IMR-90 (cell line): ENCODE results near the gene PERM1. TPM values are rescaled to one million over a fixed set of nuclear protein-coding genes. Genes with fewer than 3 reads are reported as not detected.

ENCODE experiments used
- ATAC-seq: fragments of 200-7000 bp; cut with Tn5 transposase; 2 replicates; pipeline ENCODE4 v1.9.1; 2020; ENCODE audit warnings: low read depth, mild to moderate bottlenecking, moderate library complexity
- BruUV-seq: library from RNA; stranded (reverse); fragments of 400-500 nt; replicated peaks from 2 replicates; lab custom pipeline; 2021; lab: Mats Ljungman, UMichigan
- CTCF ChIA-PET: fragments of 300-600 bp; formaldehyde crosslinking; extraction: SDS; loops from one replicate; lab custom pipeline; 2021; ENCODE audit warnings: antibody characterized with exemption; lab: Yijun Ruan, JAX
- POLR2A ChIA-PET: fragments of 300-600 bp; sonication (Branson Sonifier 250); formaldehyde crosslinking; loops from one replicate; lab custom pipeline; 2022; ENCODE audit warnings: antibody characterized with exemption; ENCODE audit not compliant: unreplicated experiment; lab: Charles Lee
- DNase-seq: peaks from one replicate; pipeline ENCODE4 v3.0.0; 2013
- H2AFZ ChIP-seq: replicated peaks from 2 replicates; pipeline ENCODE3; 2013; ENCODE audit warnings: low read length, mild to moderate bottlenecking; ENCODE audit not compliant: poor library complexity
- H2AK5ac ChIP-seq: 2 replicates; pipeline ENCODE4 v1.6.1; 2013; ENCODE audit warnings: low read depth, low read length, inconsistent platforms
- H2AK9ac ChIP-seq: replicated peaks from 2 replicates; pipeline ENCODE3; 2013; ENCODE audit warnings: mild to moderate bottlenecking, low read depth, low read length, moderate library complexity; ENCODE audit not compliant: poor library complexity
- H2BK120ac ChIP-seq: 2 replicates; pipeline ENCODE4 v1.6.1; 2013; ENCODE audit warnings: low read depth, low read length, inconsistent platforms
- H2BK15ac ChIP-seq: 3 replicates; pipeline ENCODE4 v1.6.1; 2013; ENCODE audit warnings: low read depth, low read length, inconsistent platforms
- H2BK20ac ChIP-seq: 2 replicates; pipeline ENCODE4 v1.6.1; 2013; ENCODE audit warnings: low read depth, mild to moderate bottlenecking, inconsistent platforms, low read length, moderate library complexity
- H2BK5ac ChIP-seq: 2 replicates; pipeline ENCODE4 v1.6.1; 2013; ENCODE audit warnings: mild to moderate bottlenecking, low read depth, low read length, inconsistent platforms; ENCODE audit not compliant: poor library complexity, severe bottlenecking
- H3K14ac ChIP-seq: replicated peaks from 2 replicates; pipeline ENCODE4 v1.6.1; 2013; ENCODE audit warnings: low read depth, low read length, inconsistent platforms
- H3K18ac ChIP-seq: 2 replicates; pipeline ENCODE4 v1.6.1; 2013; ENCODE audit warnings: low read depth, low read length, control low read depth
- H3K23ac ChIP-seq: 2 replicates; pipeline ENCODE4 v1.6.1; 2013; ENCODE audit warnings: low read depth, low read length, inconsistent platforms
- H3K27ac ChIP-seq: 2 replicates; pipeline ENCODE4 v1.5.1; 2013; ENCODE audit warnings: mild to moderate bottlenecking, control low read depth, low read length; ENCODE audit not compliant: insufficient read depth
- H3K27me3 ChIP-seq: 2 replicates; pipeline ENCODE4 v1.6.1; 2013; ENCODE audit warnings: low read length; ENCODE audit not compliant: control insufficient read depth, insufficient read depth
- H3K36me3 ChIP-seq: 2 replicates; pipeline ENCODE4 v1.6.1; 2013; ENCODE audit warnings: low read length, mixed read lengths; ENCODE audit not compliant: control insufficient read depth, insufficient read depth
- H3K4ac ChIP-seq: 2 replicates; pipeline ENCODE4 v1.6.1; 2013; ENCODE audit warnings: low read depth, low read length, inconsistent platforms
- H3K4me1 ChIP-seq: 2 replicates; pipeline ENCODE4 v1.6.1; 2013; ENCODE audit warnings: low read length, mixed read lengths; ENCODE audit not compliant: control insufficient read depth, insufficient read depth
- H3K4me2 ChIP-seq: 2 replicates; pipeline ENCODE4 v1.6.1; 2013; ENCODE audit warnings: low read depth, mild to moderate bottlenecking, control low read depth, low read length, moderate library complexity
- H3K4me3 ChIP-seq: 2 replicates; pipeline ENCODE4 v1.5.1; 2013; ENCODE audit warnings: low read depth, mild to moderate bottlenecking, control low read depth, low read length, moderate library complexity; ENCODE audit not compliant: insufficient read depth
- H3K56ac ChIP-seq: 2 replicates; pipeline ENCODE4 v1.6.1; 2013; ENCODE audit warnings: low read length, inconsistent platforms; ENCODE audit not compliant: insufficient read depth; ENCODE audit errors: extremely low read depth
- H3K79me1 ChIP-seq, 2 experiments: 2 replicates each; pipeline ENCODE4 v1.6.1; 2013; ENCODE audit warnings: low read length in 2 of 2, inconsistent platforms in 1 of 2, low read depth in 1 of 2
- H3K9ac ChIP-seq: 2 replicates; pipeline ENCODE4 v1.6.1; 2013; ENCODE audit warnings: low read depth, low read length, control low read depth
- H3K9me1 ChIP-seq: 2 replicates; pipeline ENCODE4 v1.6.1; 2013; ENCODE audit warnings: low read length, inconsistent platforms; ENCODE audit not compliant: insufficient read depth
- H3K9me3 ChIP-seq: 2 replicates; pipeline ENCODE4 v1.6.1; 2013; ENCODE audit warnings: low read length; ENCODE audit not compliant: control insufficient read depth, insufficient read depth
- H4K20me1 ChIP-seq: 2 replicates; pipeline ENCODE4 v1.6.1; 2013; ENCODE audit warnings: low read length, inconsistent platforms; ENCODE audit not compliant: insufficient read depth
- H4K5ac ChIP-seq: 2 replicates; pipeline ENCODE4 v1.6.1; 2013; ENCODE audit warnings: mild to moderate bottlenecking, low read depth, low read length, control low read depth
- H4K8ac ChIP-seq, 2 experiments: 2 replicates each; pipeline ENCODE4 v1.6.1; 2013; ENCODE audit warnings: low read depth in 2 of 2, low read length in 2 of 2, control low read depth in 1 of 2, inconsistent platforms in 1 of 2
- H4K91ac ChIP-seq: 2 replicates; pipeline ENCODE4 v1.6.1; 2013; ENCODE audit warnings: low read depth, low read length, inconsistent platforms; ENCODE audit not compliant: insufficient read depth
- BHLHE40 ChIP-seq: fragments of 150-350 bp; IDR thresholded peaks from 2 replicates; pipeline ENCODE4 v1.6.1; 2016; ENCODE audit warnings: mild to moderate bottlenecking, low read depth, low read length
- CEBPB ChIP-seq: IDR thresholded peaks from 2 replicates; pipeline ENCODE4 v1.6.1; 2012; ENCODE audit warnings: low read depth, low read length, improper control_type of control experiment
- CTCF ChIP-seq: conservative IDR thresholded peaks from 2 replicates; pipeline ENCODE4 v1.5.1; 2012; ENCODE audit warnings: mild to moderate bottlenecking, low read depth, low read length, improper control_type of control experiment
- MAFK ChIP-seq: IDR thresholded peaks from 2 replicates; pipeline ENCODE4 v1.6.1; 2012; ENCODE audit warnings: low read depth, low read length, improper control_type of control experiment
- RAD21 ChIP-seq: IDR thresholded peaks from 2 replicates; pipeline ENCODE4 v1.6.1; 2012; ENCODE audit warnings: low read length, improper control_type of control experiment
- RCOR1 ChIP-seq: IDR thresholded peaks from 2 replicates; pipeline ENCODE4 v1.6.1; 2012; ENCODE audit warnings: mild to moderate bottlenecking, low read length, improper control_type of control experiment; ENCODE audit not compliant: insufficient replicate concordance
- RFX5 ChIP-seq: IDR thresholded peaks from 2 replicates; pipeline ENCODE4 v1.8.0; 2012; ENCODE audit warnings: low read depth, mild to moderate bottlenecking, low read length, moderate library complexity
- USF2 ChIP-seq: fragments of 150-350 bp; IDR thresholded peaks from 2 replicates; pipeline ENCODE4 v1.6.1; 2017; ENCODE audit warnings: mild to moderate bottlenecking, antibody characterized with exemption, low read length, low read depth
- WGBS, 2 experiments: methylation state at CpG; one replicate each; pipeline versions ENCODE4 v1.1.5 to v1.1.7; 2013; ENCODE audit warnings: missing lambda C conversion rate in 2 of 2; ENCODE audit not compliant: insufficient read length in 1 of 2; ENCODE audit errors: extremely low coverage in 2 of 2; 5-methylcytosine and 5-hydroxymethylcytosine counted together
- dilution Hi-C: fragments of 300-500 bp; cut with HindIII; formaldehyde crosslinking; loops from one replicate; pipeline ENCODE4 v1.14.3; 2018; ENCODE audit warnings: low sequenced_read_pairs; ENCODE audit not compliant: unreplicated experiment
- in situ Hi-C: fragments of 300-500 bp; cut with MboI; formaldehyde crosslinking; loops from 3 replicates; pipeline ENCODE4 v1.14.3; 2019; ENCODE audit warnings: low sequenced_read_pairs, inconsistent platforms, mixed read lengths
- intact Hi-C: fragments of 100-400 bp; cut with micrococcal nuclease; formaldehyde crosslinking; loops from 2 replicates; pipeline ENCODE4 v1.10.0; 2022
- polyA plus RNA-seq, 3 experiments: library from polyadenylated mRNA; depleted of rRNA; stranded (reverse); fragments of >200 nt; gene quantifications; 2 replicates each; pipeline ENCODE4 v1.2.3, GENCODE V29; 2012; ENCODE audit warnings: low replicate concordance in 1 of 3
- total RNA-seq: library from RNA; depleted of rRNA; stranded (reverse); fragments of >200 nt; gene quantifications from 2 replicates; pipeline ENCODE4 v1.2.3, GENCODE V29; 2012

PERM1 gene
- total and polyA plus RNA-seq, 2 of the 4 experiments (the other 2 are of a cell fraction), result not detected

- DNase-seq (no peak), ATAC-seq (no peak)
- TF ChIP-seq MAFK (no peak), RCOR1 (no peak), BHLHE40 (no peak), CEBPB (no peak), RFX5 (no peak), RAD21 (no peak), CTCF (no peak), USF2 (no peak)
- no peak overlapping the region for H3K27ac ChIP-seq
- intact Hi-C loops, result loop anchor here (5.0 kb wide), 1 partner anchor 53 kb away; no protein-coding TSS in a partner anchor
- peaks cover 8% of the 10 kb centered on the region for H3K4me1 ChIP-seq
- no peak overlapping the region for H3K23ac ChIP-seq
- BruUV-seq, result no TSS peak
- H3K4me2 ChIP-seq, result no peak overlapping the region
- H4K8ac ChIP-seq, result no peak overlapping the region
- H3K9me3 ChIP-seq, result no peaks in the 10 kb centered on the region
- H2AK9ac ChIP-seq, result peak overlapping the region; percentile 31
- CTCF ChIA-PET, result no interaction called here
- no peak overlapping the region for H3K18ac ChIP-seq
- in situ Hi-C loops, result no loop called here
- no peak overlapping the region for H3K9ac ChIP-seq
- no peaks in the 10 kb centered on the region for H3K36me3 ChIP-seq
- no peak overlapping the region for H4K5ac ChIP-seq
- dilution Hi-C loops, result no loop called here
- H3K27me3 ChIP-seq, result no peaks in the 10 kb centered on the region
- no peak overlapping the region for H2BK20ac ChIP-seq
- H2AFZ ChIP-seq, result no peak overlapping the region
- no peak overlapping the region for H3K4me3 ChIP-seq
- peaks cover 9 to 29% of the 10 kb centered on the region in 2 experiments; a peak in 3 of 4 replicates for H3K79me1 ChIP-seq
- POLR2A ChIA-PET, result no interaction called here
- no peak overlapping the region for H4K91ac ChIP-seq
- no peak overlapping the region for H3K4ac ChIP-seq
- no peak overlapping the region for H2BK15ac ChIP-seq
- no peak overlapping the region for H2BK5ac ChIP-seq
- H3K9me1 ChIP-seq, result peaks cover 6% of the 10 kb centered on the region; the same call in 1 of the 2 replicates
- 100% methylated on average over 2 of the region's 22 CpGs; no CpG with 5 or more reads in 1 of the 2 experiments for WGBS, 2 experiments
- peaks cover 4% of the 10 kb centered on the region; the same call in 1 of the 2 replicates for H4K20me1 ChIP-seq
- no peak overlapping the region for H3K56ac ChIP-seq
- H2BK120ac ChIP-seq, result no peak overlapping the region
- no peak overlapping the region for H2AK5ac ChIP-seq
- no peak overlapping the region for H3K14ac ChIP-seq
Observed at GRCh38 chr1:1003618-1004419, 21.9 kb upstream of the PERM1 start.
